ENCODE data around the gene PRPS1.

DNA sequence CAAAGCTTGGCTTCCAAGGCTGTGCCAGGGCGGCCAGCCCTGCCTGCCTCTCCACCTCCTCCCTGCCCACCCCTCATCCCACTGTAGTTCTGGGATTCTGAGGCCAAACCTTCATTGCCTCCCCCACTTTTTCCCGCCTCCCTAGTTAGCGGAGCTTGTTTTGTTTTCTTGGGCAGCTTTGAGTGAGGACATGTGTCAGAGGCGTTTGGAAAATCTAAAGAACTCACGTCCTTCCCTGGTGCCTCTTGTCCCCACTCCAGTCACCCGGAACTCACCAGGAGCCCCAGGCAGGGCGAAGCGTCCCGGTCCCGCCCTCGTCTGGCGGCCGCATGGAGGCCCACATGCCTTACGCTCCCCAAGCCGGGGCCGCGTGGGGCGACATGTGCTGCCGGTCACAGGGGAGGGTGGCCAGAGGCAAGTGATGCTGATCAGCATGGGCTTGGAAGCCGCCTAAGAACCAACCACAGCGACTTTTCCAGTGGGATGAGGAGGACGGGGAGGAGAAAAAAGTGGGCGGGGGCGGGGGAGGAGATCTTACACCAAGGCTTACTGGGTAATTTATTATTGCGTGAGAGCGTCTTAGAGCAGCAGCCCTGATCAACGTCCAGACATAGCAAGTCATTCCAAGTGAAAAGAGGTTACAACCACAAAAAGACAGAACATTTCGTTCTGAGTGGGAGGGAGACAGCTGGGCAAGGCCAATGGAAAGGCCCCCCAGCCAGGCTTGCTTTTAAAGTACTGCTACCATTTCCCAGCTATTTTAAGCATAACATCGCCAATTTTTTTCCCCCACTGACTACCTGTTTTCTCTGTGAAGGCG, 48.5 kb downstream of the PRPS1 start:
- TF ChIP-seq FOXP2 (optimal IDR thresholded peaks at IDR 0.05; ENCODE audit: borderline replicate concordance, extremely low read depth, extremely low read length, insufficient read depth) (no peak), TAF1 (IDR thresholded peaks at IDR 0.05; ENCODE audit: borderline replicate concordance, insufficient read depth, low read length) (no peak)

Measured in PFSK-1 (cell line).